Ishikawa (cell line): Measurements from ENCODE around the gene C6orf15.

Experiments
- CEBPB ChIP-seq: IDR thresholded peaks from 2 replicates; pipeline ENCODE4 v1.6.1; 2012
- EP300 ChIP-seq: IDR thresholded peaks from 2 replicates; pipeline ENCODE4 v1.6.1; 2012; ENCODE audit warnings: borderline replicate concordance
- FOXM1 ChIP-seq: IDR thresholded peaks from 2 replicates; pipeline ENCODE4 v1.6.1; 2012; ENCODE audit warnings: low read depth, borderline replicate concordance
- MAX ChIP-seq: IDR thresholded peaks from 2 replicates; pipeline ENCODE4 v1.6.1; 2012
- NFIC ChIP-seq: IDR thresholded peaks from 2 replicates; pipeline ENCODE4 v1.6.1; 2012
- RAD21 ChIP-seq: IDR thresholded peaks from 2 replicates; pipeline ENCODE4 v1.6.1; 2012; ENCODE audit warnings: low read depth
- REST ChIP-seq: IDR thresholded peaks from 2 replicates; pipeline ENCODE4 v1.6.1; 2012; ENCODE audit warnings: low read depth, mild to moderate bottlenecking
- TCF12 ChIP-seq: IDR thresholded peaks from 2 replicates; pipeline ENCODE4 v1.6.1; 2012; ENCODE audit warnings: low read depth
- TEAD4 ChIP-seq: IDR thresholded peaks from 2 replicates; pipeline ENCODE4 v1.6.1; 2012
- YY1 ChIP-seq: IDR thresholded peaks from 2 replicates; pipeline ENCODE4 v1.6.1; 2012; ENCODE audit warnings: low read depth
- ZBTB7A ChIP-seq: IDR thresholded peaks from 2 replicates; pipeline ENCODE4 v1.6.1; 2012; ENCODE audit warnings: low read depth

- no peak for TF ChIP-seq NFIC
- no peak for TF ChIP-seq CEBPB
- TF ChIP-seq RAD21: no peak
- no peak for TF ChIP-seq ZBTB7A
- no peak for TF ChIP-seq EP300
- no peak for TF ChIP-seq YY1
- no peak for TF ChIP-seq FOXM1
- no peak for TF ChIP-seq REST
- no peak for TF ChIP-seq MAX
- no peak for TF ChIP-seq TEAD4
- no peak for TF ChIP-seq TCF12
These were observed 3.7 kb upstream of the C6orf15 start for GRCh38 chr6:31115941-31116560.
